ENCODE data around the gene LAMB4. TPM values are rescaled to one million over a fixed set of nuclear protein-coding genes. Genes with fewer than 3 reads are reported as not detected.

Gene LAMB4
- total RNA-seq, 3 donors from 2014 or later (not counting 1 experiment from before 2014, with no cell fraction given), result not detected

GRCh38 chr7:108108131-108108530 is 22.0 kb downstream of the LAMB4 start:
- no peak for TF ChIP-seq CTCF (IDR thresholded peaks at IDR 0.05)

GRCh38 chr7:108104324-108104723 is 25.8 kb downstream of the LAMB4 start:
- ATAC-seq (no peak), DNase-seq (no peak)
- no peaks in the 10 kb centered on the region for H3K9me3 ChIP-seq (ENCODE audit: control insufficient read depth, insufficient read depth, low read length)
- TF ChIP-seq CTCF (IDR thresholded peaks at IDR 0.05), result no peak
- intact Hi-C loops (cut with micrococcal nuclease), result no loop called here
- no peak overlapping the region for H3K27ac ChIP-seq (ENCODE audit: low read length)
- H3K27me3 Mint-ChIP-seq (ENCODE audit: low read depth in 2 of 2), result no peaks in the 10 kb centered on the region
- no peak overlapping the region for H3K4me3 ChIP-seq (ENCODE audit: low read length)
- H3K4me3 Mint-ChIP-seq, result no peak overlapping the region
- H3K4me1 Mint-ChIP-seq, result no peaks in the 10 kb centered on the region
- H3K27me3 ChIP-seq (ENCODE audit: control insufficient read depth, insufficient read depth, low read length), result peaks cover 2% of the 10 kb centered on the region
- H3K36me3 ChIP-seq (ENCODE audit: control insufficient read depth, insufficient read depth, low read length), result no peaks in the 10 kb centered on the region
- H3K27ac Mint-ChIP-seq, result no peak overlapping the region
- 85% methylated on average over 7 of the region's 7 CpGs for WGBS (ENCODE audit: insufficient coverage)
- no peaks in the 10 kb centered on the region for H3K36me3 Mint-ChIP-seq
- no peaks in the 10 kb centered on the region for H3K4me1 ChIP-seq (ENCODE audit: control insufficient read depth, insufficient read depth, low read length)
- H3K9me3 Mint-ChIP-seq, result no peaks in the 10 kb centered on the region

More at GRCh38 chr7:108108131-108108530, 22.0 kb downstream of the LAMB4 start:
- no peak overlapping the region for H3K27ac ChIP-seq (ENCODE audit: low read length)
- no peaks in the 10 kb centered on the region for H3K9me3 ChIP-seq (ENCODE audit: control insufficient read depth, insufficient read depth, low read length)
- no peaks in the 10 kb centered on the region for H3K27me3 ChIP-seq (ENCODE audit: control insufficient read depth, insufficient read depth, low read length)
- Mint-ChIP-seq H3K27me3 (ENCODE audit: low read depth in 2 of 2) (no peaks in the 10 kb centered on the region), H3K4me1 (no peaks in the 10 kb centered on the region), H3K27ac (no peak overlapping the region), H3K36me3 (no peaks in the 10 kb centered on the region), H3K4me3 (no peak overlapping the region), H3K9me3 (no peaks in the 10 kb centered on the region)
- H3K4me3 ChIP-seq (ENCODE audit: low read length), result no peak overlapping the region
- intact Hi-C loops (cut with micrococcal nuclease), result no loop called here
- H3K36me3 ChIP-seq (ENCODE audit: control insufficient read depth, insufficient read depth, low read length), result no peaks in the 10 kb centered on the region
- DNase-seq (no peak), ATAC-seq (no peak)
- H3K4me1 ChIP-seq (ENCODE audit: control insufficient read depth, insufficient read depth, low read length), result no peaks in the 10 kb centered on the region

- H3K27me3 ChIP-seq (ENCODE audit: control insufficient read depth, insufficient read depth, low read length), result peaks cover 2% of the 10 kb centered on the region
- H3K4me3 ChIP-seq (ENCODE audit: low read length), result no peak overlapping the region
- no peak for ATAC-seq
- no peak for TF ChIP-seq CTCF (IDR thresholded peaks at IDR 0.05)
- H3K27me3 Mint-ChIP-seq (ENCODE audit: low read depth in 2 of 2), result no peaks in the 10 kb centered on the region
- H3K9me3 ChIP-seq (ENCODE audit: control insufficient read depth, insufficient read depth, low read length), result no peaks in the 10 kb centered on the region
- no peak for DNase-seq
- no peaks in the 10 kb centered on the region for H3K9me3 Mint-ChIP-seq
- no peaks in the 10 kb centered on the region for H3K4me1 Mint-ChIP-seq
- no peaks in the 10 kb centered on the region for H3K36me3 ChIP-seq (ENCODE audit: control insufficient read depth, insufficient read depth, low read length)
- H3K4me3 Mint-ChIP-seq, result no peak overlapping the region
- no peaks in the 10 kb centered on the region for H3K36me3 Mint-ChIP-seq
- no peaks in the 10 kb centered on the region for H3K4me1 ChIP-seq (ENCODE audit: control insufficient read depth, insufficient read depth, low read length)
- intact Hi-C loops (cut with micrococcal nuclease), result no loop called here
- 93% methylated on average over 5 of the region's 5 CpGs for WGBS (ENCODE audit: insufficient coverage)
- H3K27ac Mint-ChIP-seq, result no peak overlapping the region
- H3K27ac ChIP-seq (ENCODE audit: low read length), result no peak overlapping the region
Measured at GRCh38 chr7:108103558-108104298, 26.4 kb downstream of the LAMB4 start.
